ENCODE data around the gene TNS1. TPM values are rescaled to one million over a fixed set of nuclear protein-coding genes. Genes with fewer than 3 reads are reported as not detected.

TNS1 gene
- total and polyA plus RNA-seq, 4 donors = 67.0 to 377 (median 208) TPM

DNA sequence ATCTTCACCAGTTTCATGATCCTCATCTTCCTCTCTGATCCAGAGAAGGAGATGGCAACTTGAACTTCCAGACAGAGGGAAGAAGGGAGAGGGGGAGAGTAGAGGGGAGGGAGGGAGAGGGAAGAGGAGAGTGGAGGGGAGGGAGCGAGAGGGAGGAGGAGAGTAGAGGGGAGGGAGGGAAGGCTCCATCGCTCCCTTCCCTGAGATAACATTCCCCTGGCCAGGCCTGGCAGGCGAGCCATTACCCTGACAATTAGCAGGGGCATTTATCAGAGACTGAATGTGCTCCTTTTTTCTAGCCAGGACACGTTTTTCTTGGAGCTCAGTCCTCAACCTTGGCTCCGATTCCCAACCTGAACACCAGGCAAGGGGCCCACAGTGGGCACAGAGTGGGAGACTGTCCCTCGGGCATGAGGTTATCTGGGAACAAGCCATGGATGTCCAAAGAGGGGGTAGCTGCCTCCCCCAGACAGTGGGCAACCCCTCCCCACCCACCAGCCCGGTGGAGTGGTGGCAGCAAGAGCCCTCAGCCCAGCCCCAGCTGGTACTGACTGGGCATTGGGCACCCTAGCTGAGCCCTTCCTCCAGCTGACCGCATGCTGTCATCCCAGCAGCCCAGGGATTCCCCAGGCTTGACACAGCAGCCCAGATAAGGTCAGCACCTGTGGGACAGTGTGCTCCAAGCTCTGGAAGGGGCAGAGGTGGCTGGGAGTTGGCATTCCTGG is 81.8 kb downstream of the TNS1 start:
- DNase-seq (peak; percentile 58 to 84 (median 61)), ATAC-seq (ENCODE audit: insufficient read depth, low FRiP score) (no peak)
- peak overlapping the region; percentile 84 to 95 for H3K27ac ChIP-seq (ENCODE audit: low read depth in 1 of 2, low read length in 1 of 2)
- H3K4me3 ChIP-seq = no peak overlapping the region
- H3K9ac ChIP-seq (ENCODE audit: insufficient read depth in 1 of 2, low read length in 2 of 2) = peak overlapping the region in 1 of 2 donors; percentile 57
- H3K4me1 ChIP-seq (ENCODE audit: control insufficient read depth in 5 of 5, insufficient read depth in 5 of 5, low read length in 5 of 5) = peaks cover 39 to 64% (median 53%) of the 10 kb centered on the region in 5 donors
- no peak for TF ChIP-seq CTCF (IDR thresholded peaks at IDR 0.05; ENCODE audit: control extremely low read depth, extremely low read depth)
- H3K27me3 ChIP-seq (ENCODE audit: control insufficient read depth in 3 of 3, insufficient read depth in 3 of 3, low read length in 2 of 3) = no peaks in the 10 kb centered on the region
- no peaks in the 10 kb centered on the region for H3K9me3 ChIP-seq (ENCODE audit: control insufficient read depth in 4 of 4, insufficient read depth in 3 of 4, low read length in 3 of 4)
- 47 to 67% methylated on average over 8 of the region's 8 CpGs for WGBS, 2 donors
- peaks cover 0 to 6% (median 3%) of the 10 kb centered on the region in 4 donors for H3K36me3 ChIP-seq (ENCODE audit: control insufficient read depth in 4 of 4, insufficient read depth in 4 of 4, low read length in 4 of 4)

GRCh38 chr2:217919781-217920351 is 82.9 kb downstream of the TNS1 start:
- DNase-seq (no peak), ATAC-seq (ENCODE audit: insufficient read depth, low FRiP score) (no peak)
- no peaks in the 10 kb centered on the region for H3K9me3 ChIP-seq (ENCODE audit: control insufficient read depth in 4 of 4, insufficient read depth in 3 of 4, low read length in 3 of 4)
- 43 to 66% methylated on average over 13 of the region's 13 CpGs for WGBS, 2 donors
- no peaks in the 10 kb centered on the region for H3K27me3 ChIP-seq (ENCODE audit: control insufficient read depth in 3 of 3, insufficient read depth in 3 of 3, low read length in 2 of 3)
- peaks cover 0 to 11% (median 9%) of the 10 kb centered on the region in 4 donors for H3K36me3 ChIP-seq (ENCODE audit: control insufficient read depth in 4 of 4, insufficient read depth in 4 of 4, low read length in 4 of 4)
- no peak overlapping the region for H3K4me3 ChIP-seq
- H3K9ac ChIP-seq (ENCODE audit: insufficient read depth in 1 of 2, low read length in 2 of 2) = no peak overlapping the region
- H3K4me1 ChIP-seq (ENCODE audit: control insufficient read depth in 5 of 5, insufficient read depth in 5 of 5, low read length in 5 of 5) = peaks cover 40 to 73% (median 57%) of the 10 kb centered on the region in 5 donors
- no peak for TF ChIP-seq CTCF (IDR thresholded peaks at IDR 0.05; ENCODE audit: control extremely low read depth, extremely low read depth)
- H3K27ac ChIP-seq (ENCODE audit: low read depth in 1 of 2, low read length in 1 of 2) = peak overlapping the region; percentile 95

GRCh38 chr2:217919204-217919603 is 83.6 kb downstream of the TNS1 start:
- Histone ChIP-seq H3K4me1 (ENCODE audit: control insufficient read depth in 5 of 5, insufficient read depth in 5 of 5, low read length in 5 of 5) (peaks cover 42 to 74% (median 57%) of the 10 kb centered on the region in 5 donors), H3K4me3 (no peak overlapping the region)
- DNase-seq = no peak

More at GRCh38 chr2:217919204-217919603, 83.6 kb downstream of the TNS1 start:
- H3K27me3 ChIP-seq (ENCODE audit: control insufficient read depth in 3 of 3, insufficient read depth in 3 of 3, low read length in 2 of 3) = no peaks in the 10 kb centered on the region
- peak overlapping the region; percentile 95 for H3K27ac ChIP-seq (ENCODE audit: low read depth in 1 of 2, low read length in 1 of 2)
- ATAC-seq (ENCODE audit: insufficient read depth, low FRiP score) = no peak
- no peaks in the 10 kb centered on the region for H3K9me3 ChIP-seq (ENCODE audit: control insufficient read depth in 4 of 4, insufficient read depth in 3 of 4, low read length in 3 of 4)
- H3K36me3 ChIP-seq (ENCODE audit: control insufficient read depth in 4 of 4, insufficient read depth in 4 of 4, low read length in 4 of 4) = peaks cover 0 to 11% (median 11%) of the 10 kb centered on the region in 4 donors
- no peak overlapping the region for H3K9ac ChIP-seq (ENCODE audit: insufficient read depth in 1 of 2, low read length in 2 of 2)
- 69 to 82% methylated on average over 8 of the region's 8 CpGs for WGBS, 2 donors
- TF ChIP-seq CTCF (IDR thresholded peaks at IDR 0.05; ENCODE audit: control extremely low read depth, extremely low read depth) = no peak
